HUES48 (cell line): Measurements from ENCODE around the gene LGALS7.
"Not testable (repeated sequence)": the region's sequence is repeated elsewhere in the genome, so short reads cannot be mapped to it uniquely, and the experiment has no call there.

Experiments used
- H3K27ac ChIP-seq: one replicate; pipeline ENCODE4 v1.7.0; 2013; ENCODE audit warnings: low read depth, low read length, inconsistent platforms
- H3K27me3 ChIP-seq: 2 replicates; pipeline ENCODE4 v1.6.1; 2013; ENCODE audit warnings: mild to moderate bottlenecking, low read length; ENCODE audit not compliant: control insufficient read depth, insufficient read depth
- H3K36me3 ChIP-seq: 2 replicates; pipeline ENCODE4 v1.6.1; 2013; ENCODE audit warnings: low read length; ENCODE audit not compliant: control insufficient read depth, insufficient read depth
- H3K4me1 ChIP-seq: 2 replicates; pipeline ENCODE4 v1.6.1; 2013; ENCODE audit warnings: mild to moderate bottlenecking, low read length; ENCODE audit not compliant: control insufficient read depth, insufficient read depth
- H3K4me3 ChIP-seq: 2 replicates; pipeline ENCODE4 v1.5.1; 2013; ENCODE audit warnings: mild to moderate bottlenecking, low read depth, low read length
- H3K9ac ChIP-seq: 2 replicates; pipeline ENCODE4 v1.6.1; 2013; ENCODE audit warnings: mild to moderate bottlenecking, low read depth, low read length, moderate library complexity
- H3K9me3 ChIP-seq: 2 replicates; pipeline ENCODE4 v1.6.1; 2013; ENCODE audit warnings: low read length; ENCODE audit not compliant: control insufficient read depth, insufficient read depth

LGALS7 gene

GRCh38 chr19:38812009-38812840 is 38.9 kb upstream of the LGALS7 start:
- Histone ChIP-seq H3K4me3 (no peak overlapping the region), H3K27me3 (no peaks in the 10 kb centered on the region), H3K4me1 (no peaks in the 10 kb centered on the region), H3K9me3 (no peaks in the 10 kb centered on the region), H3K27ac (no peak overlapping the region), H3K9ac (no peak overlapping the region), H3K36me3 (peaks cover 24% of the 10 kb centered on the region)

- no peak overlapping the region for H3K27ac ChIP-seq
- no peak overlapping the region for H3K4me3 ChIP-seq
- no peak overlapping the region for H3K9ac ChIP-seq
- no peaks in the 10 kb centered on the region for H3K27me3 ChIP-seq
- H3K4me1 ChIP-seq: no peaks in the 10 kb centered on the region
- no peaks in the 10 kb centered on the region for H3K9me3 ChIP-seq
- H3K36me3 ChIP-seq: no peaks in the 10 kb centered on the region
Observed at GRCh38 chr19:38809592-38810252, 36.4 kb upstream of the LGALS7 start.

GRCh38 chr19:38808741-38809140 is 35.4 kb upstream of the LGALS7 start:
- H3K27me3 ChIP-seq: no peaks in the 10 kb centered on the region
- H3K4me3 ChIP-seq: no peak overlapping the region
- no peaks in the 10 kb centered on the region for H3K9me3 ChIP-seq
- no peaks in the 10 kb centered on the region for H3K4me1 ChIP-seq
- no peak overlapping the region for H3K9ac ChIP-seq
- no peaks in the 10 kb centered on the region for H3K36me3 ChIP-seq
- no peak overlapping the region for H3K27ac ChIP-seq

GRCh38 chr19:38807374-38808098 is 34.2 kb upstream of the LGALS7 start:
- H3K36me3 ChIP-seq, H3K27ac ChIP-seq, H3K27me3 ChIP-seq, H3K9ac ChIP-seq, H3K9me3 ChIP-seq, H3K4me3 ChIP-seq, H3K4me1 ChIP-seq: not testable (repeated sequence)

GRCh38 chr19:38806371-38806770 is 33.1 kb upstream of the LGALS7 start:
- no peaks in the 10 kb centered on the region for H3K27me3 ChIP-seq
- no peak overlapping the region for H3K4me3 ChIP-seq
- H3K36me3 ChIP-seq: no peaks in the 10 kb centered on the region
- no peak overlapping the region for H3K9ac ChIP-seq
- no peaks in the 10 kb centered on the region for H3K4me1 ChIP-seq
- H3K9me3 ChIP-seq: no peaks in the 10 kb centered on the region
- H3K27ac ChIP-seq: no peak overlapping the region

GRCh38 chr19:38805180-38805579 is 31.9 kb upstream of the LGALS7 start:
- Histone ChIP-seq H3K9ac (no peak overlapping the region), H3K9me3 (no peaks in the 10 kb centered on the region), H3K27me3 (no peaks in the 10 kb centered on the region), H3K4me1 (no peaks in the 10 kb centered on the region), H3K27ac (no peak overlapping the region), H3K4me3 (no peak overlapping the region), H3K36me3 (no peaks in the 10 kb centered on the region)

GRCh38 chr19:38803543-38803942 is 30.2 kb upstream of the LGALS7 start:
- H3K27me3 ChIP-seq: no peaks in the 10 kb centered on the region
- no peak overlapping the region for H3K4me3 ChIP-seq
- no peak overlapping the region for H3K27ac ChIP-seq
- H3K9me3 ChIP-seq: peaks cover 7% of the 10 kb centered on the region; the same call in 1 of the 2 replicates
- no peak overlapping the region for H3K9ac ChIP-seq
- no peaks in the 10 kb centered on the region for H3K4me1 ChIP-seq
- no peaks in the 10 kb centered on the region for H3K36me3 ChIP-seq

GRCh38 chr19:38801359-38802095 is 28.2 kb upstream of the LGALS7 start:
- no peaks in the 10 kb centered on the region for H3K27me3 ChIP-seq

GRCh38 chr19:38800577-38801347 is 27.4 kb upstream of the LGALS7 start:
- Histone ChIP-seq H3K36me3 (no peaks in the 10 kb centered on the region), H3K4me1 (no peaks in the 10 kb centered on the region), H3K4me3 (no peak overlapping the region), H3K9ac (no peak overlapping the region), H3K27me3 (no peaks in the 10 kb centered on the region), H3K27ac (no peak overlapping the region), H3K9me3 (peaks cover 7% of the 10 kb centered on the region; the same call in 1 of the 2 replicates)

More at GRCh38 chr19:38801359-38802095, 28.2 kb upstream of the LGALS7 start:
- H3K9me3 ChIP-seq: peaks cover 7% of the 10 kb centered on the region; the same call in 1 of the 2 replicates
- no peaks in the 10 kb centered on the region for H3K36me3 ChIP-seq
- no peak overlapping the region for H3K9ac ChIP-seq
- H3K27ac ChIP-seq: no peak overlapping the region
- no peaks in the 10 kb centered on the region for H3K4me1 ChIP-seq
- no peak overlapping the region for H3K4me3 ChIP-seq

- Histone ChIP-seq H3K4me3 (no peak overlapping the region), H3K27me3 (no peaks in the 10 kb centered on the region), H3K9ac (no peak overlapping the region), H3K9me3 (peaks cover 7% of the 10 kb centered on the region; the same call in 1 of the 2 replicates), H3K36me3 (no peaks in the 10 kb centered on the region), H3K27ac (no peak overlapping the region), H3K4me1 (no peaks in the 10 kb centered on the region)
Observed at GRCh38 chr19:38799104-38799503, 25.8 kb upstream of the LGALS7 start.
